Fibroblast of skin of scalp (primary cell): ENCODE results near the gene FIGNL2.
"Not testable (repeated sequence)": the region's sequence is repeated elsewhere in the genome, so short reads cannot be mapped to it uniquely, and the experiment has no call there.

Experiments
- DNase-seq: peaks from one replicate; pipeline ENCODE4 v3.0.0-alpha.2; 2013

The FIGNL2 gene

DNA sequence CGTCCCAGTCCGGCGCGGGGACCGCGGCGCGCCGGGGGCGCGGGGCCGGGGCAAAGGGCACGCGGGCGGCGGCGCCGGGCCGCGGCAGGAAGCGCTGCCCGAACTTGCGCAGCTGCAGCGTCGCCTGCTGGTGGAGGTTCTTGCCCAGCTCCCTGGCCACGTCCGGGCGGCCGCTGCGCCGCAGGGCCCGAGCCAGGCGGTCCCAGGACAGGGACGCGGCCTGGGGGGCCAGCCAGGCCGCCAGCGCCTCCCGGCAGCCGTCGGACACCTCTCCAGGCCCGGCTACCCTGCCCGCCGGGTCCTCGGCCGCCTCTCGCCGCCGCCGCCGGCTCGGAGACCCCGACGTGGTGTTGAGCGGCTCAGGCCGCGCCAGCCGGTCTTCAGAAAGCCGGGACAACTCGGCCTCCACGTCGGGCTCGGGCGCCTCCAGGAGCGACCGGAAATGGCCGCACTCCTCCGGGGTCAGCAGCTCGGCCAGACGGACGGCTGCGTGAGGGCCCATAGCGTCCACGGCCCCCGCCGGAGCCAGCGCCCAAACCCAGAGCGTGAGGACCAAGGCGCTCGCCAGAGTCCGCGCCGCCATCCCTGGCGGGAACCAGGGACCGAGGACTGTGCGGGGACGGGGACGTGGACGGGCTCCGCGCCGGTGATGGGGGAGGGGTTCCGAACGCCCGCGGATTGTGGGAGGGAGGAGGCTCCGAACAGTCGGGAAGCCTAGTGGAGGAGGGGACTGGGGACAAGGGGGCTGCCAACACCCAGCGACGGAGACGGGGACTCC lies 34.0 kb downstream of the FIGNL2 start:
- DNase-seq: peak; percentile 80

DNA sequence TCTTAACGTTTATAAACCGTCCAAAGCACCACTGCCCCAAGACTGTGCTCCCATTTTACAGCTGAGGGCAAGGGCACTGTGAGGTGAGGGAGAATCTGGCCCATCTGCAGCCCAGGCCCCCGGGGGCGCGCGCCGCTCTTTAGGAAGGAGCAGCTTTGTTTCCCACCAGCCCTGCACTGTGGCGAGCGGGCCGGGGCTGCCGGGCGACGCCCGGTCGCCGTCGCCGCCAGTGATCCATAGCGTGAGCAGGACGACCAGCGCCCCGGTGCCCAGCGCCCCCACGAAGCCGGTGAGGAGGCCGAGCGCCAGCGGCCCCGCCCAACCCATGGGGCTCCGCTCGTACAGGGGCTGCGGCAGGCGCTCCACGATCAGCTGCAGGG lies 34.6 kb downstream of the FIGNL2 start:
- no peak for DNase-seq

DNA sequence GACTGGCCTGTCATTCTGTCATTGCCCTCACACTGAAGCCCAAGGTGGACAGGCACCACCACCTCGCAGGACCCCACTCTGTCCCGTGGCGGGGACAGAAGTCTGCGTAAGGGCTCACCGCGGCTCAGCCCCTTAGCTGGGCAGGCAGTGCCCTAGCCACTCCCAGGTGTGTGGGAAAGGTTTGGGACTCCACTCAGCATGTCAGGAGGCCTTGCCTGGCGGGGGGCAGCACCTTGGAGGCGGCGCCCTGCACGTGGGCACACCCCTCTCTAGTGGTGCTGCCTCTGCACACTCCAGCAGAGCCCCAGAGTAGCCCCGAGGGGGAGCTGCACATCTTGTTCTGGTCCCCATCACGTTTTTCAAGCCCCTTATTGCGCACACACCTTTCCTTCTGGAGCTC lies 35.6 kb downstream of the FIGNL2 start:
- DNase-seq: no peak

- DNase-seq: no peak
Observed at GRCh38 chr12:51811203-51812202, 37.0 kb downstream of the FIGNL2 start.

DNA sequence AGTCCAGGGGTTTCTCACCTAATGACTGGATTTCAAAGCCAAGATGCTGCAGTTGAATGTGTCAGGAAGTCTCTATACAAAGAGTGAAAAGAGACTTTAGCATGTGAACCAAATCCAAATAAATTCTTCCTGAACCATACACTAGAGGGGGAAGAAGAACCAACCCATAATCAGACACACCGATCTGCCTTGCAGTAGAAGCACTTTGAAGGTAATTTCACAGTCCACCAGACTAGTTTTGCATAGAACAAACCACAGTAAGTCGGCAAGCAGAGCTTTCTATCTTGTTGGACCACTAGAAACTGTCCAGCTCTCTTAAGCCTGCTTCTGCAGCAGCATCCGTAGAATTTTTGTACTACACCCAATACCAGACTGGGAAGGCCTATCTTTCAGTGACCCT lies 39.3 kb downstream of the FIGNL2 start:
- DNase-seq: no peak

DNA sequence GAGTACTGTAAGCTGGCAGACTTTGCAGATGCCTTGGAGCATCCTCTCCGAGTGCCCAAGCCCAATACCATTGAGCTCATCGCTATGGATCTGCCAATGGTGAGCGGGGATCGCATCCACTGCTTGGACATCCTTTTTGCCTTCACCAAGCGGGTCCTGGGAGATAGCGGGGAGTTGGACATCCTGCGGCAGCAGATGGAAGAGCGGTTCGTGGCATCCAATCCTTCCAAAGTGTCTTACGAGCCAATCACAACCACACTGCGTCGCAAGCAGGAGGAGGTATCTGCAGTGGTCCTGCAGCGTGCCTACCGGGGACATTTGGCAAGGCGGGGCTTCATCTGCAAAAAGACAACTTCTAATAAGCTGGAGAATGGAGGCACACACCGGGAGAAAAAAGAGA lies 41.6 kb downstream of the FIGNL2 start:
- DNase-seq: no peak

- no peak for DNase-seq
Observed at GRCh38 chr12:51801027-51801426, 47.5 kb downstream of the FIGNL2 start.

DNA sequence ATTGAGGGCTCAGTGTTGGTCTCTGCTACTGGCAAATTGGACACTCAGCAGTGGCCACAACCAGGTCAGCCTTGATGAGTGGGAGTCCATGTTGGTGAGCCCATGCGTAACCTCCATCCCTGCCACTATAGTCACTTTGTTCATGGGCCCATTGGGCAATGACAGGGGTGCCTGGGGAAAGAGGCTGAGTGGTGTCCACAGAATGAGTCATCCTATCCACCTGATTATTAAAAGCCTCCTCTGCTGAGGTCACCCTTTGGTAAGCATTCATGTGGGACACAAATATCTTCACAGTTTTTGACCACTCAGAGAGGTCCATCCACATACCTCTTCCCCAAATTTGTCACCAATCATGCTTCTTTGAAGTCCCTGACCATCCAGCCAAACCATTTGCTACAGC lies 50.0 kb downstream of the FIGNL2 start:
- no peak for DNase-seq

GRCh38 chr12:51798051-51798450 lies 50.5 kb downstream of the FIGNL2 start:
- not testable (repeated sequence) for DNase-seq

- no peak for DNase-seq
Observed at GRCh38 chr12:51797301-51797700, 51.2 kb downstream of the FIGNL2 start.

DNA sequence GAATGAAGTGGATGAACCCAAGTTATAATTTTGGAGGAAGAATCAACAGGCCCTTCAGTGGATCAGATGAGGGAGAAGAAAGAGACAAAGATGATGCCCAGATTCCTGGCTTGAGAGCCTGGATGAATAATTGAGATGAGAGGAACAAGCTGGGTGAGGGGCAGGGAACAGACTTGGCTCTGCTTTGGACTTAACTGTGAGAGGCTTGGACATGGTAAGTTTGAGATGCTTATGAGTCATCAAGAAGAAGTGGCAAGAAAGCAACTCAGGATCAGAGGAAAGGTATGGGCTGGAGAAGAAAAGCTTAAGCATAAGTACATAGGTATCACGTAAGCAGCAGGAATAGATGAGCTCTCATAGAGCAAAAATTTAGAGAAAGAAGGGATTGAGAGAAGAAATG lies 55.3 kb downstream of the FIGNL2 start:
- DNase-seq: peak; percentile 20

- no peak for DNase-seq
Observed at GRCh38 chr12:51792417-51792816, 56.1 kb downstream of the FIGNL2 start.

DNA sequence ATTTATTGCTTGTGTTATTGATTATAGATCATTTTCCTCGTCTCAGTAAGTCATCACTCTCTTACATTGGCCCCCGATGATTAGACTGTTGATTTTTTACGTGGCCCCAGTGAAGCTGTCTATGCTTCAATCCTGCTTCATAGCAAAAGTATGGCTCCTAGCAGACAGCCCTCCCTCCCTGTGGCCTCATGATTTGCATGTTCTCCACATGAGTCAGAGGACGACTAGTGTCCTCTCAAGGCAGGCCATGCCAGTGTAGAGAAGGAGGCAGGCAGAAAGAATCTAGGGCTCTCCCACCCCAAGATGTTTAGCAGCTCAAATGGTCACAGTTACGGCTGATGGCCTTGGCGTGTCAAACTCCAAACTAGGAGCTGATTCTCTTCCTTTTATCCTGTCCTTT lies 59.6 kb downstream of the FIGNL2 start:
- DNase-seq: peak; percentile 91

DNA sequence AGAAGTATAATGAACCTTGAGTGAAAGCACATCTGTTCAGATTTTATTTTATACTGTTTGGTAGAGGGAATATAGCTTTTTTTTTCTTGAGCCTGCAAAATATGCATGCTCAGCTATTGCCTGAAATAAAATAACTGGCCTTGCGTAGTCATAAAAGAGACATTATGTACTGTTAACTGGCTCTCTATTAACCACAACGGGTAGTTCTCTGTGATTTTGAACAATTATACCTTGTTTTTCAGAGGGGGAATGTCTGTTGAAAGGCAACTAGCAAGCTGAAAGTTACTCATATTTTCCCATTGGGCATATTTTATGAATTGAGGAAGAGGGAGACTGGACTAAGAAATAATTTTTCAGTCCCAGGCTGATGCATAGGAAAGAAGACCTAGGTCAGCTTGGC lies 62.6 kb downstream of the FIGNL2 start:
- DNase-seq: no peak

DNA sequence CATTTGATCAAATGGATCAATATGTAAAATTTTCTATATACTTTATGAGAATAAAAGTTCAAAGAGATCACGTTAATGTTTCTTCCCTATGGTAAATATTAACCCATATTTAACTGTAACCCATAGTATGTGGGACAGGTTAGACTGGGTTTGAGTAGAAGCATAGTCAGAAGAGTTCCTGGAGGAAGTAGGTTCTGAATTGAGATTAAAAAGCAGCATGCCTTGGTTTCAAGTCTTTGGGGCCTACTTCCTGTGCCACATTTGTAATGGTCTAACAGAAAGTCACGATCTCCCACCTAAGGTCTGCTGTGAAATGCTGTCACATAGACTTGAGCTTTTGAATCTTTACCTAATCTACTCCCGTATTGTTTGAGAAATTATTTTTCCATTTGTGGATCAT lies 63.8 kb downstream of the FIGNL2 start:
- no peak for DNase-seq

GRCh38 chr12:51779876-51780275 lies 68.6 kb downstream of the FIGNL2 start:
- DNase-seq: no peak

- DNase-seq: no peak
Observed at GRCh38 chr12:51777973-51778372, 70.5 kb downstream of the FIGNL2 start.

- no peak for DNase-seq
Observed at GRCh38 chr12:51777457-51777856, 71.1 kb downstream of the FIGNL2 start.

DNA sequence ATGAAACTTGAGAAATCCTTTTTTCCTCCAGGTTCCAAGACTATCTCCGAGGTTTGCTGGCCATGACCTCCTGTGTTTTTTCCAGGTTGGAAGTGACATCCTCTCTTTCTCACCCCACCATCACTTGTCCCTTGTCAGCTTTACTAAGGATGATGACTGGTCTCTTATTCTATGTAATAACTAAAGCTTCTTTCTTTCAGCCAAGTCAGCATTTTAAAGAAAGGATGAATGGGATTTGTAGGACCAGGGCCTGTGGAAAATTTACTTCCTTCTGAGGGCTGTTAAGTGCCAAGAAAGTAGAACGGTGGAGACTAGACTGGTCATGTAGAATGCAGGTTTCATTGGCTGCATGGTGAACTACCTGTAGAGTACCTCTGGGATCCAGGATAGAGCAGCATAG lies 73.6 kb downstream of the FIGNL2 start:
- no peak for DNase-seq

GRCh38 chr12:51773145-51773869 lies 75.2 kb downstream of the FIGNL2 start:
- DNase-seq: peak; percentile 93

- no peak for DNase-seq
Observed at GRCh38 chr12:51771008-51771407, 77.5 kb downstream of the FIGNL2 start.
